HepG2 (cell line): ENCODE measurements around the gene COQ6. TPM values are rescaled to one million over a fixed set of nuclear protein-coding genes. Genes with fewer than 3 reads are reported as not detected.

Experiments used
- ATAC-seq: fragments of 200-7000 bp; cut with Tn5 transposase; 3 replicates; pipeline ENCODE4 v1.9.1; 2020; ENCODE audit warnings: mild to moderate bottlenecking, moderate library complexity
- BruUV-seq: library from RNA; stranded (reverse); fragments of 400-500 nt; replicated peaks from 2 replicates; lab custom pipeline; 2021; lab: Mats Ljungman, UMichigan
- CTCF ChIA-PET: fragments of 300-600 bp; formaldehyde crosslinking; extraction: SDS; loops from one replicate; lab custom pipeline; 2021; ENCODE audit warnings: low total read pairs, inconsistent platforms, low intra/inter-chr PET ratio; lab: Yijun Ruan, JAX
- POLR2A ChIA-PET: fragments of 350-600 bp; sonication (Branson Sonifier 250); formaldehyde crosslinking; loops from one replicate; lab custom pipeline; 2020; ENCODE audit warnings: antibody characterized with exemption, inconsistent platforms; lab: Yijun Ruan, JAX
- DNase-seq: peaks from one replicate; pipeline ENCODE4 v3.0.0-alpha.2; 2015; ENCODE audit warnings: low spot score
- FAIRE-seq: peaks from 3 replicates; lab custom pipeline; 2011; peaks lifted over from hg19 to GRCh38; lab: Jason Lieb, UNC
- H2AFZ ChIP-seq: one replicate; pipeline ENCODE4 v1.6.1; 2011; ENCODE audit warnings: low read length, inconsistent platforms
- H3K27ac ChIP-seq: fragments of 300-600 bp; 3 replicates; pipeline ENCODE4 v1.8.0; 2011; ENCODE audit warnings: mixed run types, mild to moderate bottlenecking, mixed read lengths, low read length, inconsistent platforms; ENCODE audit not compliant: insufficient read depth; ENCODE audit errors: extremely low read length
- H3K27me3 ChIP-seq, 2 experiments: fragments of 200-600 bp in 1 of 2; 2 replicates in 1 of 2; 3 replicates in 1 of 2; pipeline versions ENCODE4 v1.6.0 to v1.8.0; 2011; ENCODE audit warnings: low read length in 2 of 2, mild to moderate bottlenecking in 2 of 2, moderate library complexity in 2 of 2, inconsistent platforms in 1 of 2; ENCODE audit not compliant: insufficient read depth in 2 of 2, control insufficient read depth in 1 of 2
- H3K36me3 ChIP-seq, 2 experiments: fragments of 200-600 bp in 1 of 2; replicated peaks in 1 of 2; 2 replicates in 1 of 2; 3 replicates in 1 of 2; pipeline versions ENCODE4 v1.5.1 to v1.8.0; 2011; ENCODE audit warnings: low read length in 2 of 2, inconsistent platforms in 1 of 2; ENCODE audit not compliant: insufficient read depth in 2 of 2, control insufficient read depth in 1 of 2
- H3K4me1 ChIP-seq: 2 replicates; pipeline ENCODE4 v1.5.1; 2012; ENCODE audit warnings: low read length, inconsistent platforms; ENCODE audit not compliant: insufficient read depth
- H3K4me2 ChIP-seq: 2 replicates; pipeline ENCODE4 v1.6.0; 2011; ENCODE audit warnings: low read depth, low read length, inconsistent platforms
- H3K4me3 ChIP-seq, 3 experiments: fragments of 200-600 bp in 1 of 3; sonication (generic), shearing (Covaris generic) in 1 of 3; replicated peaks in 1 of 3; 2 replicates each; pipeline ENCODE4 v1.5.1; 2011 to 2016; ENCODE audit warnings: low read length in 3 of 3, inconsistent platforms in 2 of 3, low read depth in 2 of 3, mild to moderate bottlenecking in 2 of 3, control low read depth in 1 of 3, mixed read lengths in 1 of 3; ENCODE audit not compliant: insufficient read depth in 1 of 3
- H3K79me2 ChIP-seq: one replicate; pipeline ENCODE4 v1.6.1; 2011; ENCODE audit warnings: low read length, inconsistent platforms; ENCODE audit not compliant: insufficient read depth
- H3K9ac ChIP-seq: 2 replicates; pipeline ENCODE4 v1.6.0; 2011; ENCODE audit warnings: mild to moderate bottlenecking, low read depth, low read length, inconsistent platforms; ENCODE audit not compliant: insufficient read depth
- H3K9me3 ChIP-seq: 2 replicates; pipeline ENCODE4 v1.5.1; 2012; ENCODE audit warnings: mild to moderate bottlenecking, low read length
- H4K20me1 ChIP-seq: 2 replicates; pipeline ENCODE4 v1.6.0; 2011; ENCODE audit warnings: inconsistent platforms, mild to moderate bottlenecking, low read length, moderate library complexity; ENCODE audit not compliant: insufficient read depth
- ARID2 ChIP-seq: sonication (generic); formaldehyde crosslinking; IDR thresholded peaks from 2 replicates; pipeline ENCODE4 v1.8.1; 2022; ENCODE audit warnings: mild to moderate bottlenecking, missing genetic modification reagents, borderline replicate concordance
- ASH2L ChIP-seq: fragments of 300-600, 200-600 bp; sonication (generic); IDR thresholded peaks from 2 replicates; pipeline ENCODE4 v1.7.0; 2017; ENCODE audit warnings: low read depth, mild to moderate bottlenecking, moderate library complexity, mixed read lengths, low read length; ENCODE audit not compliant: insufficient read length
- HMGXB3 ChIP-seq: sonication (generic); formaldehyde crosslinking; IDR thresholded peaks from 2 replicates; pipeline ENCODE4 v1.4.0; 2020; ENCODE audit warnings: missing genetic modification reagents, borderline replicate concordance
- KDM5B ChIP-seq: sonication (generic); formaldehyde crosslinking; IDR thresholded peaks from 2 replicates; pipeline ENCODE4 v1.4.0; 2020; ENCODE audit warnings: missing genetic modification reagents, mild to moderate bottlenecking, borderline replicate concordance
- MXD1 ChIP-seq: sonication (generic); formaldehyde crosslinking; IDR thresholded peaks from 2 replicates; pipeline ENCODE4 v1.4.0; 2020; ENCODE audit warnings: mild to moderate bottlenecking, missing genetic modification reagents
- NR3C1 ChIP-seq: sonication (generic); formaldehyde crosslinking; IDR thresholded peaks from 2 replicates; pipeline ENCODE4 v1.4.0; 2020; ENCODE audit warnings: missing genetic modification reagents
- SNAPC5 ChIP-seq: sonication (generic); formaldehyde crosslinking; IDR thresholded peaks from 2 replicates; pipeline ENCODE4 v1.8.1; 2023; ENCODE audit warnings: mild to moderate bottlenecking, missing genetic modification reagents, borderline replicate concordance
- TOE1 ChIP-seq: sonication (generic); formaldehyde crosslinking; IDR thresholded peaks from 2 replicates; pipeline ENCODE4 v1.4.0; 2020; ENCODE audit warnings: mild to moderate bottlenecking, missing genetic modification reagents
- ZBTB1 ChIP-seq: sonication (generic); formaldehyde crosslinking; IDR thresholded peaks from 2 replicates; pipeline ENCODE4 v1.4.0; 2020; ENCODE audit warnings: missing genetic modification reagents, borderline replicate concordance
- ZKSCAN5 ChIP-seq: sonication (generic); formaldehyde crosslinking; IDR thresholded peaks from 2 replicates; pipeline ENCODE4 v1.5.1; 2020; ENCODE audit warnings: mild to moderate bottlenecking, missing genetic modification reagents
- ZNF335 ChIP-seq: sonication (generic); formaldehyde crosslinking; IDR thresholded peaks from 2 replicates; pipeline ENCODE4 v1.4.0; 2020; ENCODE audit warnings: missing genetic modification reagents
- ZNF367 ChIP-seq: sonication (generic); formaldehyde crosslinking; IDR thresholded peaks from 2 replicates; pipeline ENCODE4 v1.4.0; 2020; ENCODE audit warnings: missing genetic modification reagents, borderline replicate concordance
- ZNF580 ChIP-seq: IDR thresholded peaks from 2 replicates; pipeline ENCODE4 v1.6.1; 2016; ENCODE audit warnings: low read depth, borderline replicate concordance
- ZNF737 ChIP-seq: sonication (generic); formaldehyde crosslinking; IDR thresholded peaks from 2 replicates; pipeline ENCODE4 v1.5.0; 2020; ENCODE audit warnings: missing genetic modification reagents, mild to moderate bottlenecking, borderline replicate concordance
- ZNF891 ChIP-seq: sonication (generic); formaldehyde crosslinking; IDR thresholded peaks from 2 replicates; pipeline ENCODE4 v1.5.0; 2020; ENCODE audit warnings: mild to moderate bottlenecking, missing genetic modification reagents
- WGBS: methylation state at CpG from one replicate; pipeline ENCODE4 v1.1.6; 2017; ENCODE audit warnings: low lambda C conversion rate; 5-methylcytosine and 5-hydroxymethylcytosine counted together
- in situ Hi-C: cut with HindIII; loops from 2 replicates; pipeline ENCODE4 v1.10.0; 2017; ENCODE audit warnings: low pct_unique_long_range_greater_than_20kb; ENCODE audit not compliant: extremely low pct_ligation_motif_present
- intact Hi-C: fragments of 100-400 bp; cut with micrococcal nuclease; formaldehyde crosslinking; loops from one replicate; pipeline ENCODE4 v1.10.0; 2022; ENCODE audit not compliant: unreplicated experiment
- polyA plus RNA-seq, 8 experiments: library from polyadenylated mRNA; depleted of rRNA in 3 of 8; stranded (reverse) in 7 of 8; unstranded in 1 of 8; fragments of >200 nt; fragmentation: Illumina TruSeq in 4 of 8; extraction: Trizol in 4 of 8; gene quantifications; 2 replicates each; pipeline versions ENCODE4 v1.2.1 to v1.2.3, GENCODE V29; 2011 to 2016; ENCODE audit warnings: low read depth in 4 of 8, missing spikeins in 1 of 8, mixed read lengths in 1 of 8; ENCODE audit not compliant: insufficient read depth in 1 of 8
- total RNA-seq, 5 experiments: library from RNA; depleted of rRNA; stranded (reverse); fragments of >200 nt; fragmentation: Illumina TruSeq; extraction: Trizol; gene quantifications; 2 replicates each; pipeline ENCODE4 v1.2.3, GENCODE V29; 2016; ENCODE audit warnings: low read depth in 1 of 5

Gene COQ6
- total and polyA plus RNA-seq, 2 of the 13 experiments (the other 11 are each of a cell fraction or from before 2014, with no cell fraction given), result 18.9 to 34.7 TPM

- no peak for FAIRE-seq
- DNase-seq, result no peak
- intact Hi-C loops (no loop called here), in situ Hi-C loops (no loop called here)
- no peaks in the 10 kb centered on the region for H3K27me3 ChIP-seq
- no peak overlapping the region for H3K9ac ChIP-seq
- no peak overlapping the region for H3K4me2 ChIP-seq
- no peak overlapping the region for H3K27ac ChIP-seq
- CTCF ChIA-PET, result no interaction called here
- no peaks in the 10 kb centered on the region for H3K9me3 ChIP-seq
- no peaks in the 10 kb centered on the region for H3K79me2 ChIP-seq
- no peaks in the 10 kb centered on the region for H3K4me1 ChIP-seq
- POLR2A ChIA-PET, result no interaction called here
- TF ChIP-seq ZBTB1 (CRISPR knock-in tag) (no peak), SNAPC5 (CRISPR knock-in tag) (no peak), ZKSCAN5 (CRISPR knock-in tag) (no peak), ZNF580 (CRISPR knock-in tag) (no peak), NR3C1 (CRISPR knock-in tag) (no peak), ZNF367 (no peak), ASH2L (no peak), KDM5B (CRISPR knock-in tag) (no peak)
- WGBS, result 98% methylated on average over 3 of the region's 3 CpGs
- peaks cover 14 to 47% of the 10 kb centered on the region in 2 experiments; a peak in 4 of 5 replicates for H3K36me3 ChIP-seq
- ATAC-seq, result no peak
- no peak overlapping the region for H2AFZ ChIP-seq
- no TSS peak for BruUV-seq
- no peak overlapping the region for H3K4me3 ChIP-seq
- H4K20me1 ChIP-seq, result no peaks in the 10 kb centered on the region
Observed at GRCh38 chr14:73903028-73903427, 47.1 kb upstream of the COQ6 start.

GRCh38 chr14:73909681-73910080 is 40.4 kb upstream of the COQ6 start:
- DNase-seq (no peak), ATAC-seq (no peak), FAIRE-seq (no peak)
- no peak overlapping the region for H3K27ac ChIP-seq
- no peak overlapping the region for H3K4me2 ChIP-seq
- 100% methylated on average over 1 of the region's 1 CpG for WGBS
- H4K20me1 ChIP-seq, result no peaks in the 10 kb centered on the region
- H3K36me3 ChIP-seq, result peaks cover 24 to 68% of the 10 kb centered on the region in 2 experiments
- TSS peak; percentile 19 for BruUV-seq
- intact Hi-C loops (no loop called here), in situ Hi-C loops (no loop called here)
- no peak overlapping the region for H2AFZ ChIP-seq
- ChIA-PET CTCF (no interaction called here), POLR2A (no interaction called here)
- H3K27me3 ChIP-seq, result no peaks in the 10 kb centered on the region
- H3K4me1 ChIP-seq, result no peaks in the 10 kb centered on the region
- H3K79me2 ChIP-seq, result no peaks in the 10 kb centered on the region
- H3K9me3 ChIP-seq, result no peaks in the 10 kb centered on the region
- no peak overlapping the region for H3K4me3 ChIP-seq
- H3K9ac ChIP-seq, result no peak overlapping the region
- TF ChIP-seq ARID2 (CRISPR knock-in tag), result no peak
- TF ChIP-seq ZNF335 (CRISPR knock-in tag), result no peak
- no peak for TF ChIP-seq HMGXB3
- TF ChIP-seq ZNF891 (CRISPR knock-in tag), result no peak
- TF ChIP-seq TOE1 (CRISPR knock-in tag), result no peak
- TF ChIP-seq MXD1 (CRISPR knock-in tag), result no peak
- TF ChIP-seq ZNF737 (CRISPR knock-in tag), result no peak
